ENCODE results near the gene SLC22A15. TPM values are rescaled to one million over a fixed set of nuclear protein-coding genes. Genes with fewer than 3 reads are reported as not detected.

The SLC22A15 gene
- total RNA-seq, 1 donor from 2014 or later, result 4.5 TPM

DNA sequence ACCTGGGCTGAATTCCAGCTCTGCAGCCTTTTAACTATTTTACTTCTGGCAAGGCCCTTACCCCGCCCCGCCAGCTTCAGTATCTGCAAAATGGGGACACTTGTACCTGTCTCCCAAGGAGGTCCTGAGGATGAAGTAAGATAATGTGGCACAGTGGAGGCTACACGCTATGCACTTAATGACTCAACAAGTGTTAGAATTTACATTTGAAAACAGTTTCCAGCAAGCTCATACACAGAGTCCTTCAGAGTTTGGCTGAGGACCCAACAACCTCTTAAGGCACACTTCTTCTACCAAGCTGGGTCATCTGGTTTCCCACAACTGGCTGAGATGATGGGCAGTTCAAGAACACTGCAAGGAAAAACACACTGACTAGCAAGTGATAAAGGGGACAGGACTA is 30.2 kb upstream of the SLC22A15 start:
- Mint-ChIP-seq H3K36me3 (ENCODE audit: unreplicated experiment) (no peaks in the 10 kb centered on the region), H3K4me1 (ENCODE audit: unreplicated experiment) (no peaks in the 10 kb centered on the region), H3K9me3 (ENCODE audit: unreplicated experiment) (no peaks in the 10 kb centered on the region), H3K4me3 (ENCODE audit: unreplicated experiment) (no peak overlapping the region), H3K27me3 (ENCODE audit: unreplicated experiment) (peaks cover 15% of the 10 kb centered on the region), H3K27ac (ENCODE audit: unreplicated experiment) (no peak overlapping the region)
- DNase-seq (ENCODE audit: extremely low spot score, unreplicated experiment), result no peak
- TF ChIP-seq, protein P1, sequence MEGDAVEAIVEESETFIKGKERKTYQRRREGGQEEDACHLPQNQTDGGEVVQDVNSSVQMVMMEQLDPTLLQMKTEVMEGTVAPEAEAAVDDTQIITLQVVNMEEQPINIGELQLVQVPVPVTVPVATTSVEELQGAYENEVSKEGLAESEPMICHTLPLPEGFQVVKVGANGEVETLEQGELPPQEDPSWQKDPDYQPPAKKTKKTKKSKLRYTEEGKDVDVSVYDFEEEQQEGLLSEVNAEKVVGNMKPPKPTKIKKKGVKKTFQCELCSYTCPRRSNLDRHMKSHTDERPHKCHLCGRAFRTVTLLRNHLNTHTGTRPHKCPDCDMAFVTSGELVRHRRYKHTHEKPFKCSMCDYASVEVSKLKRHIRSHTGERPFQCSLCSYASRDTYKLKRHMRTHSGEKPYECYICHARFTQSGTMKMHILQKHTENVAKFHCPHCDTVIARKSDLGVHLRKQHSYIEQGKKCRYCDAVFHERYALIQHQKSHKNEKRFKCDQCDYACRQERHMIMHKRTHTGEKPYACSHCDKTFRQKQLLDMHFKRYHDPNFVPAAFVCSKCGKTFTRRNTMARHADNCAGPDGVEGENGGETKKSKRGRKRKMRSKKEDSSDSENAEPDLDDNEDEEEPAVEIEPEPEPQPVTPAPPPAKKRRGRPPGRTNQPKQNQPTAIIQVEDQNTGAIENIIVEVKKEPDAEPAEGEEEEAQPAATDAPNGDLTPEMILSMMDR (IDR thresholded peaks at IDR 0.05), result no peak

DNA sequence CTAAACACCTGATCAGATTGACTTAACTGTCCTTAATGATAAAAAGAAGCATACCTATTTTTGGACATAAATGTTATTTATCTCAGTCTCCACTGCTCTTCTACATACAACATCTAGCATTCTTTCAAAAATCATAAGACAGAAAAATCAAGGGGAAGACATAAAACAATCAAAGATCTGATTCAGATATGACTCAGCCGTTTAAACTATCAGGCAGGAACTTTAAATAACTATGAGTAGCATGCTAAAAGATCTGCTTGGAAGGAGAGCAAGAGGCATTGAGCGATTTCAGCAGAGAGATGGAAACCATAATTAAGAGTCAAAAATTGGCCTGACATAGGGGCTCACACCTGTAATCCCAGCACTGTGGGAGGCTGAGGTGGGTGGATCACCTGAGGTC is 27.2 kb upstream of the SLC22A15 start:
- Mint-ChIP-seq H3K36me3 (ENCODE audit: unreplicated experiment) (no peaks in the 10 kb centered on the region), H3K27me3 (ENCODE audit: unreplicated experiment) (peaks cover 16% of the 10 kb centered on the region), H3K4me3 (ENCODE audit: unreplicated experiment) (no peak overlapping the region), H3K9me3 (ENCODE audit: unreplicated experiment) (no peaks in the 10 kb centered on the region), H3K4me1 (ENCODE audit: unreplicated experiment) (no peaks in the 10 kb centered on the region), H3K27ac (ENCODE audit: unreplicated experiment) (no peak overlapping the region)
- no peak for DNase-seq (ENCODE audit: extremely low spot score, unreplicated experiment)
- TF ChIP-seq, protein P1 (IDR thresholded peaks at IDR 0.05), result no peak

DNA sequence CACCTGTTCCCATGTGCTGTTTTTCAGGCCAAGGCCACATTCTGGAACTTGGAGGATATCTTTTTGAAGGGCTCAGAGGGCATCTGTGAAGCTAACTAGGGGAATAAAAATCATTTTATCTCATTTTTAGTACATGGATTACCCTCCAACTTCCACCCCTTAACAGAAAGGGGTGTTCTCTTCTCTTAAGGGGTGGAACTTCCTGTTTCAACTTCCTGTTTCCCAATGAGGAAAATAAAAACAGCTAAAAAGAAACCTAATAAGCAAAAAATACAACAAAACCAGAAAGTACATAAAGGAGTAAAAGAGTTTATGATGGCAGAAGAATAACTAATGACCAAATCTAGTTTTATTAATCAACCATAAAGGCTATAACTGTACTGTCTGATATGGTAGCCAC is 24.8 kb upstream of the SLC22A15 start:
- Mint-ChIP-seq H3K36me3 (ENCODE audit: unreplicated experiment) (no peaks in the 10 kb centered on the region), H3K27me3 (ENCODE audit: unreplicated experiment) (peaks cover 17% of the 10 kb centered on the region), H3K4me3 (ENCODE audit: unreplicated experiment) (no peak overlapping the region), H3K9me3 (ENCODE audit: unreplicated experiment) (no peaks in the 10 kb centered on the region), H3K27ac (ENCODE audit: unreplicated experiment) (no peak overlapping the region), H3K4me1 (ENCODE audit: unreplicated experiment) (no peaks in the 10 kb centered on the region)
- TF ChIP-seq, protein P1 (IDR thresholded peaks at IDR 0.05), result no peak
- DNase-seq (ENCODE audit: extremely low spot score, unreplicated experiment), result no peak

DNA sequence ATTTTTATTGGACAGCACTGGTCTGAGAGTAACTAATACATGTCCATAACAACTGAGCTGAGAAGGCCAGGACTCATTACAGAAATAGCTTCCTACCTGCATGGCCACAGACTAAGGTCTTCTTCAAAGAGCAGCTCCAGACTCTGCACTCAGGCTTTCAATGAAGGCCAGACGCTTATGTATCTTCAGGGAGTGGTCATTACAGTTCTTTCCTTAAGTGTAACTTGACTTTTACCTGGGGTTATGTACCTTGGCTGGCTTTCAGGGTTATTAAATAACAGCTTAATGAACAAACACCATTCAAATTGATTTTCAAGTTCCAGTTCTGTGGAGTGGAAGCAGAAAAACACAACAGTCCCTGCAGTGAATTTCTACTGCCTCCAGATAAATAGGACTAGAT is 23.8 kb upstream of the SLC22A15 start:
- Mint-ChIP-seq H3K27ac (ENCODE audit: unreplicated experiment) (no peak overlapping the region), H3K27me3 (ENCODE audit: unreplicated experiment) (peaks cover 23% of the 10 kb centered on the region), H3K4me1 (ENCODE audit: unreplicated experiment) (no peaks in the 10 kb centered on the region), H3K4me3 (ENCODE audit: unreplicated experiment) (no peak overlapping the region), H3K36me3 (ENCODE audit: unreplicated experiment) (no peaks in the 10 kb centered on the region), H3K9me3 (ENCODE audit: unreplicated experiment) (no peaks in the 10 kb centered on the region)
- TF ChIP-seq, protein P1 (IDR thresholded peaks at IDR 0.05), result no peak
- DNase-seq (ENCODE audit: extremely low spot score, unreplicated experiment), result no peak

DNA sequence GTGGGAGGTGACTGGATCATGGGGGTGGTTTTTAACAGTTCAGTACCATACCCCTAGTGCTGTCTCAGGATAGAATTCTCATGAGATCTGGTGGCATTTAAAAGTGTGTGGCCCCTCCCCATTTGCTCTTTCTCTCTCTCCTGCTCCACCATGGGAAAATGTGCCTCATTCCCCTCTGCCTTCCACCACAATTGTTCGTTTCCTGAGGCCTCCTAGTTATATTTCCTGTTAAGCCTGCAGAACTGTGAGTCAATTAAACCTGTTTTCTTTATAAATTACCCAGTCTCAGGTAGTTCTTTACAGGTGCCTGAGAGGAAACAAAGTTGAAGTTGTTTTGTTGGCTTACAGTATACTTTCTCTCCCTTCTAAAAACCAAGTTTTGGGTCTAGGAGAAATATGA is 23.1 kb upstream of the SLC22A15 start:
- H3K4me3 Mint-ChIP-seq (ENCODE audit: unreplicated experiment), result no peak overlapping the region

More for the DNA sequence above, 23.1 kb upstream of the SLC22A15 start:
- H3K9me3 Mint-ChIP-seq (ENCODE audit: unreplicated experiment), result no peaks in the 10 kb centered on the region
- TF ChIP-seq, protein P1 (IDR thresholded peaks at IDR 0.05), result no peak
- no peak overlapping the region for H3K27ac Mint-ChIP-seq (ENCODE audit: unreplicated experiment)
- no peaks in the 10 kb centered on the region for H3K36me3 Mint-ChIP-seq (ENCODE audit: unreplicated experiment)
- no peak for DNase-seq (ENCODE audit: extremely low spot score, unreplicated experiment)
- H3K27me3 Mint-ChIP-seq (ENCODE audit: unreplicated experiment), result peaks cover 29% of the 10 kb centered on the region
- H3K4me1 Mint-ChIP-seq (ENCODE audit: unreplicated experiment), result no peaks in the 10 kb centered on the region

Measured in osteocyte (in vitro differentiated cells).